Activated naive CD8-positive, alpha-beta T cell treated with anti-CD3 and anti-CD28 coated beads, Interleukin-2, amount 50 U/mL, for 16 hours (primary cell): ENCODE results near the gene ACSL6.

Experiments used
- DNase-seq: peaks from one replicate; pipeline ENCODE4 v3.0.0-alpha.2; 2020; ENCODE audit warnings: low read depth, low spot score

Gene ACSL6

GRCh38 chr5:131979816-131980215, 31.6 kb downstream of the ACSL6 start:
- DNase-seq = no peak

GRCh38 chr5:131977212-131977604, 34.2 kb downstream of the ACSL6 start:
- no peak for DNase-seq

- DNase-seq = no peak
Measured at GRCh38 chr5:131976414-131977211, 34.8 kb downstream of the ACSL6 start.

- no peak for DNase-seq
Measured at GRCh38 chr5:131974956-131975726, 36.3 kb downstream of the ACSL6 start.

GRCh38 chr5:131974622-131974955, 36.9 kb downstream of the ACSL6 start:
- no peak for DNase-seq

- no peak for DNase-seq
Measured at GRCh38 chr5:131974016-131974415, 37.4 kb downstream of the ACSL6 start.

- no peak for DNase-seq
Measured at GRCh38 chr5:131973089-131973712, 38.3 kb downstream of the ACSL6 start.

- no peak for DNase-seq
Measured at GRCh38 chr5:131968396-131968954, 43.0 kb downstream of the ACSL6 start.

- no peak for DNase-seq
Measured at GRCh38 chr5:131966551-131966950, 44.9 kb downstream of the ACSL6 start.

GRCh38 chr5:131965826-131966415, 45.5 kb downstream of the ACSL6 start:
- DNase-seq = no peak

GRCh38 chr5:131959906-131960305, 51.6 kb downstream of the ACSL6 start:
- no peak for DNase-seq

- no peak for DNase-seq
Measured at GRCh38 chr5:131959136-131959535, 52.3 kb downstream of the ACSL6 start.

GRCh38 chr5:131957721-131958441, 53.6 kb downstream of the ACSL6 start:
- DNase-seq = no peak

GRCh38 chr5:131953969-131954368, 57.5 kb downstream of the ACSL6 start:
- no peak for DNase-seq

- no peak for DNase-seq
Measured at GRCh38 chr5:131952301-131952857, 59.1 kb downstream of the ACSL6 start.

GRCh38 chr5:131950706-131951105, 60.8 kb downstream of the ACSL6 start:
- DNase-seq = no peak

- no peak for DNase-seq
Measured at GRCh38 chr5:131947445-131947844, 64.0 kb downstream of the ACSL6 start.

GRCh38 chr5:131945551-131946168, 65.8 kb downstream of the ACSL6 start, which contains the start of gene MEIKIN:
TSS of gene MEIKIN (minus strand) at chr5:131945663. CDS start at chr5:131945505, 158 bp downstream.
- DNase-seq = no peak

- DNase-seq = no peak
Measured at GRCh38 chr5:131944702-131945550, 66.5 kb downstream of the ACSL6 start.
